NCI-H2171 treated with DMSO at 0.1 percent for 48 hours (cell line): ENCODE results near the gene STK32C.
A peak's percentile ranks its signal among the peaks of the same experiment; 100 is the strongest.

Source experiments
- DNase-seq: peaks from one replicate; lab custom pipeline; 2025; lab: John Stamatoyannopoulos, UW

Gene STK32C

DNA sequence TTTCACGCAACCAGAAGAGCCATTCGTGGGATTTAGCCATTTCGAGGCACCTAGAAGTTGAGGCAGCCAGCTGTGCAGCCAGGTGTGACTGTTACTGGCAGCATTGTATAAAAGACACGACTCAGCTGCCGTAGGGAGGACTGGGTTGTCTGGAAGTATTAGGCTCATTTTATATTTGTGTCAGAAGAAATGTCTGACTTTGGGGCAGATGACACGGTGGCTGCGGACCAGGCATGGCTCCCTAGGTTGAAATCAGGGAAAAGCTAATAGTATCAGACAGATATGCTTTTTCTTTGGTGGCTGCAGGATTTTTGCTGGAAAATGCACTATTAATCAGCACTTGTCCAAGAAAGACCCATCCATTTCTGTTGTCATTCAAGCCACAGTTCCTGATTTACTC, 125.2 kb downstream of the STK32C start:
- DNase-seq = no peak

- no peak for DNase-seq
These were observed 125.9 kb downstream of the STK32C start for GRCh38 chr10:132181691-132182425.

- no peak for DNase-seq
These were observed 127.0 kb downstream of the STK32C start for GRCh38 chr10:132180736-132181135.

- DNase-seq = no peak
These were observed 128.0 kb downstream of the STK32C start for GRCh38 chr10:132179551-132180392.

DNA sequence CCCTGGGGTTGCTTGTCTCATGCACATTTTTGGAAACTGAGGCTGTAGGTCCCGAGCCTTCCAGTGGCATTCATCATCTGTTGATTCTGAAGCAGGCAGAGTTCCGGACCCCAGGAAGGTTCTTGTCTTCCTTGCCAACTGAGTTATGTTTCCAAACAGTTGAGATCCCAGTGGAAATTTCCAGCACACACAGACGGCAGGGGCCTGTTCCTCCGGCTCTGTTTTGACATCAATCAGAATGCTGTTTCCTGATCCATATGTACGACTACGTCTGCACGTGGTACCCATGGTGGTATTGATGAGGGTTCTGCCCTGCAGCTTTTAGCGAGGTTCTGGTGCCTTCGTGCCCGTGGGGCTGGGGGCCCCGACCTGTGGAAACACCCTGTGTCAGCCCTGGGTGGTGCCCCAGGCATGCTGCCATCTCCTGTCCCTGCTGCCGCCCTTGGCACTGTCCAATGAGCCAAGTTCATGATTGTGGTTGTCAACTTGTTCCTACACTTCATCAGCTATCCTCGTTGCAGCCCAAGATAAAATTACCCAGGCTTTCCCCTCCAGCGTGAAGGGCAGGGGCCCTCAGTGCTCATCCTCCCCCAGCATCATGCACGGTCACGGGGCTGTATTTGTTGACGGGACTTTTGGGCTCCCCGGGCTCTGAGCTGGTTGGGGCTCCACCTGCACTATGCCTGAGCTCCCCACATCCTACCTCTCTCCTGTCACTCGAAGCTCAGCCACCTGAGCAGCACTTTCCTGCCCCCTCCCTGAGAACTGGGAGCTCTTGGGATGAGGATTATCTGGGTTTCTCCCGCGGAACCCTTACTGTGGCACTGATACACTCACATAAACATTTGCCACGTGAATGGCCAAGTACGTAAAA, 128.8 kb downstream of the STK32C start:
- DNase-seq = no peak

DNA sequence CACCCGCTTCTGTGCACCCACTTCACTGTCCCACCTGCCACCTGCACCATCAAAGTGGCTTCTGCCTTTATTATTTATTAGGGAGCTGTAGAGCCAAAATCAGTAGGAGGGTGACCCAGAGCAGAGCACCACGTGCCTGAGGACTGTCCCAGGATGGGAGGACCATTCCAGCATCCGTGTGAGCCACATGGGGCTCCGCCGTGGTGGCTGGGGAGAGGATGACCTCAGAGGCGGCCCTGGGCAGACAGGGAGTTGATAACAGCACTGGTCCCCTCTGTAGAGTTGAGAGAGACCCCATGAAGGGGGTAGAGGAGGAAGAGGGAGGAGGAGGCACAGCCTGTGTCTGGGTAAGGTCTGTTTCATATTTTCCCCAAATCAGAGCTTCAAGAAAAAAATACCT, 129.7 kb downstream of the STK32C start:
- no peak for DNase-seq

DNA sequence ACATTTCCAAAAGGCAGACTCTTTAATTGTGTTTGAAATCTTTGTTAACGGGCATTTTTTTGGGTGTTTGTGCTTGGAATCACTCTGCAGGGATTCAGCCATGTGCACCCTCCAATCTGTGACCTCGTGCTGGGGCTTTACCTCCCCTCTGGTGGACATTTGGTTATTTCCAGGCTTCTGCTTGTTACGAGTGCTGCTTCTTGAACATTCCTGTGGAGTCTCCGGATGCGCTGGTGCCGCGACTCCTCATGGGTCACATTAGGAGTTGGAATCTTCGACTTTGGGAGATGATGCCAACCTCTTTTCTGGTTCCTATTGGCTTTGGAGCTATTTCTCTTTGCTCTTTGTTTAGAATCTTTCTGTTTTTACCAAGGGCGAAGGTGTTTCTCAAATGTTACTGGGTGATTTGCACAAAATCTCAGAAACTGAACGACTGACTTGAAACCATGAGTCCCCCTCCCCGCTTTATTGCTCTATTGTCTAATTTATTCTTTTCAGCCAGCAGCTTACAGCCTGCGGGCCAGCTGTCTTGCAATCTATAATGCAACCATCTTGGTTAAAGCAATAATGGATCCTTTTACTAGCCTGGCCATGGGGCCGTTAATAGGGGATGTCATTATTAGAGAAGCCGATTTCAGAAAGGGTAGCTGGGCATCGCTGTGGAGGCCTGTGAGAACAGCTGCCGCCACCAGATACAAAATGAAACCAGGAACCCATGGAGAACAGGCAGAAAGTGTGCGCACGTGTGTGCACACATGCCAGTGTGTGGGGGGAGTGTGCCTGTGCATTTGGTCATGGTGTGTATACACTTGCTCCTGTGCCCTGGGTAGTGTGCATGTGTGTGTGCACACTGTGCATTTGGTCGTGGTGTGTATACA, 130.9 kb downstream of the STK32C start:
- DNase-seq = no peak

DNA sequence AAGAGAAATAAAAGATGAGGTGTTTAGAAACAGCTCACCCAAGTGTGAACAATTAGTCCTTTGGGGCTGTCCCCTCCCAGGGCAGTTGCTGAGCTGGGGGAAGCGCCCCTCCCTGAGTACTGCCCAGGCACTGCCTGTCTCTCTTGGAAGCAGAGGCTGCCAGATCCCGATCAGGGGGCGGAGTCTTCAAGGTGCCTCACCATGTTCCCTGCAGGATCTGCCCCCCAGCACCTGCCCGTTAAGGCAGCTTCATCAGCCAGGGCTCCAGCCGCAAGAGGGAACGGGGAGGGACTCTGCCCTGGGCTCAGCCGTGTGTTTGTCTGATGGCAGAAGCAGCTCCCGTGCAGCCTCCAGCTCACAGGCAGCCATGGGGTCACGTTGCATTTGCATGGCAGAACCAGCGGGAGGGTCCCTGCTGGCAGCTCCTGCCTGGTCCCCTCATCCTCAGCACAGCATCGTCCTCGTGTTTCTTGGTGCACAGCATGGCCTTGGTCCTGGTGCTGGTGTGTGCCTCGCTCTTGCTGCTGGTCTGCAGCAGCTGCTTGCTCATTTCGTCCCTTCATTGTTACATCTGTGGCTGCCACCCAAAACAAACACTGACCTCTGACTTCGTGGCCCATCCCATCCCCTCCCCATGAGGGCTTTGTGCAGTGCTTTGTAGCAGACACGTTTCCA, 131.7 kb downstream of the STK32C start:
- peak; percentile 45 for DNase-seq

- DNase-seq = no peak
These were observed 132.3 kb downstream of the STK32C start for GRCh38 chr10:132175408-132175807.

DNA sequence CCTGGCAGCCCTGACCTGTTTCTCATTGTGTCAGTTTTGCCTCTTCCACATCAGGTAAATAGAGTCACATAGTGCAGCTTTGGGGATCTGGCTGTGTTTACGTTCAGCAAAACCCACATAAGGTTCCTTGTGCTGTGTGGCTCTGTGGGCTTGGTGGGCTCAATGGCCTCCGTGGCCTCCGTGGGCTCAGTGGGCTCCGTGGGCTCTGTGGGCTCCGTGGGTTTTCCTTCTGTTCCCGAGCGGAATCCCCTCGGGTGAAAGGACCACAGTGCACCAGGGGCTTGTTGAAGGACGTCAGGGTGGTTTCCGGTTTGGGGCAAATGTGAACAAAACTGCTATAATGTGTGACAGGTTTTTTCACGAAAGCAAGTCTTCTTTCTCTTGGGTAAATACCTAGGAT, 133.5 kb downstream of the STK32C start:
- no peak for DNase-seq

DNA sequence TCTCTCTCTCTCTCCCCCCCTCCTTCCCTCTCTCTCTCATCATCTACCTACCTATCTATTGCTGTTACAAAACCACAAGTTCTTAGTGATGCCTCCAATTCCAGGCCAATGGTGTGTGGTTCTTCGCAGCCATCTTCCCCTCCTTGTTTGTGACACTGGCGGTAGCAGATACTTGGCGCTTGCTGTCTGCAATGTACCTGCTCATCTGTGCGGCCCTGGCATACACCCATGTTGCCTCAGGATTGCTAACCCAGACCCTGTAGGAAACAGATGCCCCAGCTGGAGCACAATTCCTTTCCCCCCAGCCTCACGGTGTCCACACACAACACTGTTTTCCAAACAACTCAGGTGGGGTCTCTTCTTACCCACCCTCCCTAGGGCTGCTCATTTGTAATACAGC, 134.6 kb downstream of the STK32C start:
- no peak for DNase-seq

DNA sequence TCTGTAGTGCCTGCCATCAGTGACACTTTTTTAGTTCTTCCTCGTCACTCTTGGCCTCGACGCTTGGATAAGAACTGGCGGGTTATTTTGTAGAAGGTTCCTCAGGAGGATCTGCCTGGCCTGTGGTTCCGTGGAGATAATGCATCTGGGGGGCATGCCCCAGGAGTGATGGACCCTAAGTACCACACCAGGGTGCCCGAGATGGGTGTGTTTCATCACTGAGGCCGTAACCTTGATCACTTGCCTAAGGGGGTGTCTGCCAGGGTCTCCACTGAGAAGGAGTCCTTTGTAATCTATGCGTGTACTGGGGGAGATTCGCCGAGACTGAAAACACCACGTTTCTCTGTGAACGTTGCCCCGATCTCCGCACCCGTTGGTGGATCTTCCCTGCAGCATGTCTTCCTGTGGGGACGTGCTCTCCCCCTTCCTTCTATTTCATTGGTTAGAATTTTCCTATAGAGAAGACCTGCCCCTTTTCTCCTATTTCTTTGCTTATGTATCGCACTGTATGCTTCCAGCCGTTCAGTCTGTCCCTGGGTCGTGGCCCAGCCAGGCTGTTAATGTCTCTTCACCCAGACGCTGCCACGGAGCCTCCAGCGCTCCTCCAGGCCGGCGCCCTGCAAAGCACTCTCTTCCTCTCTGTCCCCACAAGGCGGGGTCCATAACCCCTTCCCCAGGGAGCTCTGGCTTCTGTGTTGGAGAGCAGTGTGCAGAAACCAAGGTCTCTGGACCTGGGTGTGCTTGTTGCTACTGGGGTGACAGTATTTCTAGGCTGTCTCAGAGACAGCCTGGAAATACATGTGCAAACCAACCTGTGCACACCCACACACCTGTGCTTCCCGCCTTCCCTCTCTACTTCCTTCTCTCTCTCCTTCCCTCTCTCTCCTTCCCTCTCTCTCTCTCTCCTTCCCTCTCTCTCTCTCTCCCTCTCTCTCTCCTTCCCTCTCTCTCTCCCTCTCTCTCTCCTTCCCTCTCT, 135.4 kb downstream of the STK32C start:
- no peak for DNase-seq

- DNase-seq = peak; percentile 80
These were observed 137.0 kb downstream of the STK32C start for GRCh38 chr10:132170561-132171361.

GRCh38 chr10:132169766-132170560, 137.8 kb downstream of the STK32C start:
- DNase-seq = no peak

DNA sequence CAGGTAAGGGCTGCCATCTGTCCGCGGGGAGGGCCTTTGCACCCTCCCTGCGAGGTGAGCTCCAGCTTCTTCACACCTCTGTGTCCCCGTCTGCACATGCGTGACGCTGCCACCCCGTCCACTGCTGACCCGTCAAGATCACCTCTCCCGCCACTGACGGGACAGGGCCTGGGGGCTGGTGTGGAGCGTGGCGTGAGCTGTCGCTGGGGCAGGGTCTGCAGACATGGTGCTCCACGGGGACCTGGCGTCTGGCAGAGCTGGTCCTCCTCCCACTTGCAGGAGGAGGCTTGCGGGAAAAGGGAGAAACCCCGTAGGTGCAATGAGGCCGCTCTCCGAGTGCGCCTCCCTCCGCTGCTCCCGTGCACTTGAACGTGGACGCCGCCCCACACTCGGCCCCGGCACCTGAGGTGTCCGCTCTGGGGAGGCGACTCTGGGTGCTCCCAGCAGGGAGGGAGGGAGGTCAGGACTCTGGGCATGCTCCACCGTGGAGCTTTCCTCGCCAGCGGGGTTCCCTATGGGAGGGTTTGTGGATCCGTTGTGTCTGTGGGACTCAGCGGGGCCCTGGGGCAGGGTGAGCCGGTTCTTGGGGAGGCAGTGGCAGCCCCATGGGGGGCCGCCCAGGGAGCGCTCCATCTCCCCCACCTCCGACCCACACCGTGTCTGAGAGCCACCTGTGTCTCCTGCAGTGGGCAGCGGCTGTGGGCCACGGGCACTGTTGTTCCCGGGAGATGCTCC, 138.6 kb downstream of the STK32C start:
- no peak for DNase-seq

- no peak for DNase-seq
These were observed 139.1 kb downstream of the STK32C start for GRCh38 chr10:132168571-132169030.

GRCh38 chr10:132167976-132168375, 139.8 kb downstream of the STK32C start:
- DNase-seq = no peak
